HepG2 (cell line): ENCODE results near the gene ZC3H18. TPM values are rescaled to one million over a fixed set of nuclear protein-coding genes. Genes with fewer than 3 reads are reported as not detected.
A peak's percentile ranks its signal among the peaks of the same experiment; 100 is the strongest.

Experiments
- ARNT2 ChIP-seq: sonication (generic); formaldehyde crosslinking; IDR thresholded peaks from 2 replicates; pipeline ENCODE4 v1.8.0; 2022; ENCODE audit warnings: mild to moderate bottlenecking, low read depth, missing genetic modification reagents, moderate library complexity
- BRCA1 ChIP-seq: sonication (generic); formaldehyde crosslinking; IDR thresholded peaks from 2 replicates; pipeline ENCODE4 v1.4.0; 2020; ENCODE audit warnings: missing genetic modification reagents
- DNMT3B ChIP-seq: conservative IDR thresholded peaks from 2 replicates; pipeline ENCODE4 v1.6.1; 2016; ENCODE audit warnings: missing biosample characterization, control low read depth
- ISL2 ChIP-seq: sonication (generic); formaldehyde crosslinking; IDR thresholded peaks from 2 replicates; pipeline ENCODE4 v1.5.0; 2020; ENCODE audit warnings: missing genetic modification reagents
- RAD21 ChIP-seq: fragments of 450-650 bp; formaldehyde crosslinking; IDR thresholded peaks from 2 replicates; pipeline ENCODE4 v1.5.0; 2020; ENCODE audit warnings: mild to moderate bottlenecking
- SIN3A ChIP-seq: IDR thresholded peaks from 2 replicates; pipeline ENCODE4 v1.6.1; 2011; ENCODE audit warnings: low read depth, mild to moderate bottlenecking, control low read depth, low read length, borderline replicate concordance
- TARDBP ChIP-seq: sonication (generic); formaldehyde crosslinking; IDR thresholded peaks from 2 replicates; pipeline ENCODE4 v1.8.0; 2022; ENCODE audit warnings: mild to moderate bottlenecking, missing genetic modification reagents
- YY1 ChIP-seq: IDR thresholded peaks from 2 replicates; pipeline ENCODE4 v1.6.1; 2011; ENCODE audit warnings: low read length, low read depth, moderate library complexity, mild to moderate bottlenecking; ENCODE audit not compliant: insufficient read depth, insufficient replicate concordance
- ZBTB1 ChIP-seq: sonication (generic); formaldehyde crosslinking; IDR thresholded peaks from 2 replicates; pipeline ENCODE4 v1.4.0; 2020; ENCODE audit warnings: missing genetic modification reagents, borderline replicate concordance
- ZBTB38 ChIP-seq: sonication (generic); formaldehyde crosslinking; IDR thresholded peaks from 2 replicates; pipeline ENCODE4 v1.5.1; 2020; ENCODE audit warnings: mild to moderate bottlenecking, missing genetic modification reagents
- ZNF772 ChIP-seq: sonication (generic); formaldehyde crosslinking; IDR thresholded peaks from 2 replicates; pipeline ENCODE4 v1.5.0; 2020; ENCODE audit warnings: mild to moderate bottlenecking, missing genetic modification reagents
- ZNF816 ChIP-seq: sonication (generic); formaldehyde crosslinking; IDR thresholded peaks from 2 replicates; pipeline ENCODE4 v1.8.0; 2022; ENCODE audit warnings: missing genetic modification reagents, mild to moderate bottlenecking, borderline replicate concordance
- ZSCAN22 ChIP-seq: sonication (generic); formaldehyde crosslinking; IDR thresholded peaks from 2 replicates; pipeline ENCODE4 v1.4.0; 2020; ENCODE audit warnings: mild to moderate bottlenecking, missing genetic modification reagents
- polyA plus RNA-seq, 8 experiments: library from polyadenylated mRNA; depleted of rRNA in 3 of 8; stranded (reverse) in 7 of 8; unstranded in 1 of 8; fragments of >200 nt; fragmentation: Illumina TruSeq in 4 of 8; extraction: Trizol in 4 of 8; gene quantifications; 2 replicates each; pipeline versions ENCODE4 v1.2.1 to v1.2.3, GENCODE V29; 2011 to 2016; ENCODE audit warnings: low read depth in 4 of 8, missing spikeins in 1 of 8, mixed read lengths in 1 of 8; ENCODE audit not compliant: insufficient read depth in 1 of 8
- total RNA-seq, 5 experiments: library from RNA; depleted of rRNA; stranded (reverse); fragments of >200 nt; fragmentation: Illumina TruSeq; extraction: Trizol; gene quantifications; 2 replicates each; pipeline ENCODE4 v1.2.3, GENCODE V29; 2016; ENCODE audit warnings: low read depth in 1 of 5
- TF ChIP-seq, protein P1 (sequence below): sonication (generic); formaldehyde crosslinking; IDR thresholded peaks from 2 replicates; pipeline ENCODE4 v1.5.0; 2020; ENCODE audit warnings: mild to moderate bottlenecking, missing genetic modification reagents, borderline replicate concordance
- TF ChIP-seq, protein P2 (sequence below), 2 experiments: IDR thresholded peaks; 2 replicates each; pipeline ENCODE4 v1.6.1; 2011 to 2012; ENCODE audit warnings: low read length in 2 of 2, borderline replicate concordance in 1 of 2, low read depth in 1 of 2, mild to moderate bottlenecking in 1 of 2, moderate library complexity in 1 of 2
- TF ChIP-seq, protein P3 (sequence below): sonication (generic); formaldehyde crosslinking; IDR thresholded peaks from 2 replicates; pipeline ENCODE4 v1.4.0; 2020; ENCODE audit warnings: mild to moderate bottlenecking, missing genetic modification reagents

ZC3H18 gene
- total and polyA plus RNA-seq, 2 of the 13 experiments (the other 11 are each of a cell fraction or from before 2014, with no cell fraction given): 11.2 to 27.4 TPM

DNA sequence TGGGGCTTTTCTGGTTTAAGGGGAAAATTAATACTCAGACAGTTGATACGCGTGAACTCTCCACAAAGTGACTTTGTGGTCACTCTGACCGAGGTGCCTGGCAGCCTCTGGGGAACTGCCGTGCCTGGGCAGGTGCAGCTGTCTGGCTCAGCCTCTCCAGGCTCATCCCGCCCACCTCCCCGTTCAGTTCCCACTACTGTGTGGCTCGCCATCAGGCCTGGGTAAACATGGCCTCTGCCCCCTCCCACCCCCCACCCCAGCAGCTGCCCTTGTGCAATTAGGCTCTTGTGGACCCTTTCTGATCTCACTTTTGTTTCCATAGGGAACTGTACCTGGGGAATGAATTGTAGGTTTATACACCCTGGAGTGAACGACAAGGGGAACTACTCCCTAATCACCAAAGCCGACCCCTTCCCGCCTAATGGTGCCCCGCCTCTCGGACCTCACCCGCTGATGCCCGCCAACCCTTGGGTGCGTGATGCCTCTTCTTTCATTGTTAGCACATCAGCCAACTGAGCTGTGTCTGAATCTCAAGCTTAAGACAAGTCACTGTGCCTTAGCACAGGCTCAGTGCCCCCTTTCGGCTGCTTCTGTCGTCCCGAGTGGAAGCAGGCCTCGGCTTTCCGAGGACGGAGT, 27.8 kb downstream of the ZC3H18 start (continued):
- TF ChIP-seq, protein P1, sequence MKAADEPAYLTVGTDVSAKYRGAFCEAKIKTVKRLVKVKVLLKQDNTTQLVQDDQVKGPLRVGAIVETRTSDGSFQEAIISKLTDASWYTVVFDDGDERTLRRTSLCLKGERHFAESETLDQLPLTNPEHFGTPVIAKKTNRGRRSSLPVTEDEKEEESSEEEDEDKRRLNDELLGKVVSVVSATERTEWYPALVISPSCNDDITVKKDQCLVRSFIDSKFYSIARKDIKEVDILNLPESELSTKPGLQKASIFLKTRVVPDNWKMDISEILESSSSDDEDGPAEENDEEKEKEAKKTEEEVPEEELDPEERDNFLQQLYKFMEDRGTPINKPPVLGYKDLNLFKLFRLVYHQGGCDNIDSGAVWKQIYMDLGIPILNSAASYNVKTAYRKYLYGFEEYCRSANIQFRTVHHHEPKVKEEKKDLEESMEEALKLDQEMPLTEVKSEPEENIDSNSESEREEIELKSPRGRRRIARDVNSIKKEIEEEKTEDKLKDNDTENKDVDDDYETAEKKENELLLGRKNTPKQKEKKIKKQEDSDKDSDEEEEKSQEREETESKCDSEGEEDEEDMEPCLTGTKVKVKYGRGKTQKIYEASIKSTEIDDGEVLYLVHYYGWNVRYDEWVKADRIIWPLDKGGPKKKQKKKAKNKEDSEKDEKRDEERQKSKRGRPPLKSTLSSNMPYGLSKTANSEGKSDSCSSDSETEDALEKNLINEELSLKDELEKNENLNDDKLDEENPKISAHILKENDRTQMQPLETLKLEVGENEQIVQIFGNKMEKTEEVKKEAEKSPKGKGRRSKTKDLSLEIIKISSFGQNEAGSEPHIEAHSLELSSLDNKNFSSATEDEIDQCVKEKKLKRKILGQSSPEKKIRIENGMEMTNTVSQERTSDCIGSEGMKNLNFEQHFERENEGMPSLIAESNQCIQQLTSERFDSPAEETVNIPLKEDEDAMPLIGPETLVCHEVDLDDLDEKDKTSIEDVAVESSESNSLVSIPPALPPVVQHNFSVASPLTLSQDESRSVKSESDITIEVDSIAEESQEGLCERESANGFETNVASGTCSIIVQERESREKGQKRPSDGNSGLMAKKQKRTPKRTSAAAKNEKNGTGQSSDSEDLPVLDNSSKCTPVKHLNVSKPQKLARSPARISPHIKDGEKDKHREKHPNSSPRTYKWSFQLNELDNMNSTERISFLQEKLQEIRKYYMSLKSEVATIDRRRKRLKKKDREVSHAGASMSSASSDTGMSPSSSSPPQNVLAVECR (CRISPR knock-in tag): peak; percentile 67
- TF ChIP-seq, protein P2, sequence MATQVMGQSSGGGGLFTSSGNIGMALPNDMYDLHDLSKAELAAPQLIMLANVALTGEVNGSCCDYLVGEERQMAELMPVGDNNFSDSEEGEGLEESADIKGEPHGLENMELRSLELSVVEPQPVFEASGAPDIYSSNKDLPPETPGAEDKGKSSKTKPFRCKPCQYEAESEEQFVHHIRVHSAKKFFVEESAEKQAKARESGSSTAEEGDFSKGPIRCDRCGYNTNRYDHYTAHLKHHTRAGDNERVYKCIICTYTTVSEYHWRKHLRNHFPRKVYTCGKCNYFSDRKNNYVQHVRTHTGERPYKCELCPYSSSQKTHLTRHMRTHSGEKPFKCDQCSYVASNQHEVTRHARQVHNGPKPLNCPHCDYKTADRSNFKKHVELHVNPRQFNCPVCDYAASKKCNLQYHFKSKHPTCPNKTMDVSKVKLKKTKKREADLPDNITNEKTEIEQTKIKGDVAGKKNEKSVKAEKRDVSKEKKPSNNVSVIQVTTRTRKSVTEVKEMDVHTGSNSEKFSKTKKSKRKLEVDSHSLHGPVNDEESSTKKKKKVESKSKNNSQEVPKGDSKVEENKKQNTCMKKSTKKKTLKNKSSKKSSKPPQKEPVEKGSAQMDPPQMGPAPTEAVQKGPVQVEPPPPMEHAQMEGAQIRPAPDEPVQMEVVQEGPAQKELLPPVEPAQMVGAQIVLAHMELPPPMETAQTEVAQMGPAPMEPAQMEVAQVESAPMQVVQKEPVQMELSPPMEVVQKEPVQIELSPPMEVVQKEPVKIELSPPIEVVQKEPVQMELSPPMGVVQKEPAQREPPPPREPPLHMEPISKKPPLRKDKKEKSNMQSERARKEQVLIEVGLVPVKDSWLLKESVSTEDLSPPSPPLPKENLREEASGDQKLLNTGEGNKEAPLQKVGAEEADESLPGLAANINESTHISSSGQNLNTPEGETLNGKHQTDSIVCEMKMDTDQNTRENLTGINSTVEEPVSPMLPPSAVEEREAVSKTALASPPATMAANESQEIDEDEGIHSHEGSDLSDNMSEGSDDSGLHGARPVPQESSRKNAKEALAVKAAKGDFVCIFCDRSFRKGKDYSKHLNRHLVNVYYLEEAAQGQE (IDR thresholded peaks at IDR 0.05; ENCODE audit: borderline replicate concordance in 1 of 2, low read depth in 1 of 2, low read length in 2 of 2): no peak
- TF ChIP-seq BRCA1 (CRISPR knock-in tag) (no peak), ZNF772 (CRISPR knock-in tag) (no peak), ISL2 (CRISPR knock-in tag) (peak; percentile 53; the same call in 1 of the 2 replicates), SIN3A (peak; percentile 28; the same call in 1 of the 2 replicates), DNMT3B (CRISPR knock-in tag) (no peak), RAD21 (peak; percentile 41; the same call in 1 of the 2 replicates), ZSCAN22 (CRISPR knock-in tag) (no peak), ZBTB38 (CRISPR knock-in tag) (peak; percentile 80), ZBTB1 (CRISPR knock-in tag) (no peak), ZNF816 (CRISPR knock-in tag) (0 out of 2 replicates have a peak, but pooled peaks have one; percentile 12), TARDBP (CRISPR knock-in tag) (peak; percentile 58; the same call in 1 of the 2 replicates), YY1 (peak; percentile 51), ARNT2 (CRISPR knock-in tag) (peak; percentile 38; the same call in 1 of the 2 replicates)
- TF ChIP-seq, protein P3, sequence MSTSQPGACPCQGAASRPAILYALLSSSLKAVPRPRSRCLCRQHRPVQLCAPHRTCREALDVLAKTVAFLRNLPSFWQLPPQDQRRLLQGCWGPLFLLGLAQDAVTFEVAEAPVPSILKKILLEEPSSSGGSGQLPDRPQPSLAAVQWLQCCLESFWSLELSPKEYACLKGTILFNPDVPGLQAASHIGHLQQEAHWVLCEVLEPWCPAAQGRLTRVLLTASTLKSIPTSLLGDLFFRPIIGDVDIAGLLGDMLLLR (CRISPR knock-in tag): no peak
